ENCODE data around the gene PLK3. TPM values are rescaled to one million over a fixed set of nuclear protein-coding genes. Genes with fewer than 3 reads are reported as not detected.
"Not testable (repeated sequence)": the region's sequence is repeated elsewhere in the genome, so short reads cannot be mapped to it uniquely, and the experiment has no call there.

The PLK3 gene
- total RNA-seq, 1 donor from 2014 or later = 20.7 TPM

DNA sequence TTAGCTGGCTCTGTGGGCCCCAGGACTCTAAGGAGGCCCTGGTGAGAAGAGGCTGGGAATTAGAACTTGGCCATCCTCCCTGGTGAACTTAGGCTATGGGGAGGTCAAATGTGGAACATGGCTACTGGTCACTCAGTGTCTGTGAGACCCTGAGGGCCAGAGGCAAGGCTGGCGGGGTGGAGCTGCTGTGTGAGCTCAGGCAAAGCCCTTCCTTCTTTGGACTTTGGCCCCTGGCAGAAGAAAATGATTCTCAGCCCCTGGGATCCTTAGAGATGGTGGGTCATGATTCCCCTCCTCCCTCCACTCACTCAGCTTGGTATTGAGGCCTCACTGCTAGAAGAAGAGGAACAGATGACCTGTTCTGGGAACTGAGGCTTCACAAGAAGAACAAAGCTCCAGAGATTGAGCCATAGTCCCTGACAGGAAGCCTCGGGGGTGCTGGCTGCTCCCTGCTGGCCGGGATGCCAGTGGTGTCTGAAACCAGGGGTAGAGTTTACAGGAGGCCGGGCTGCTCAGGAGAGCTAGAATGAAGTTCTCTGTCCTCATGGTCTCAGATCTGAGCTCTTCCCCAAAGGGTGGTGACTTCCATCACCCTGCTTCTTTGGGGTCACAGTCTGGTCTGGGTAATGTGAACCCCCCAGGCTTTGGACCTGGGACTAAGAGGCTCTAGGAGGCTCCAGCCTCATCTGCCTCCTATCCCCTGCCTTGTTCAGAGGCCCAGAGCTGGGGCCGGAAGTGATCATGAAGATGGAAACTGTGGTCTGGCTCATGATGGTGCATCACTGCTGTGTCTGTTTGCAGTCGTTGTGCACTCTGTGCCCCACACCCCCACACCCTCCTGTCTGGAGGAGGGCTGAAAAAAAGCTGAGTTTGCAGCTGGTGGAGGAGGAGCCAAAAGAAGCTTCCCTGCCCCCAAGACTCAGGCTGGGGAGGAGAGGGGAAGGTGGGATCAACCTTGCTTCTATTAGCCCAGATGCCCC lies 9.1 kb downstream of the PLK3 start:
- ATAC-seq = no peak

GRCh38 chr1:44810101-44810761 lies 10.1 kb downstream of the PLK3 start:
- ATAC-seq = no peak

DNA sequence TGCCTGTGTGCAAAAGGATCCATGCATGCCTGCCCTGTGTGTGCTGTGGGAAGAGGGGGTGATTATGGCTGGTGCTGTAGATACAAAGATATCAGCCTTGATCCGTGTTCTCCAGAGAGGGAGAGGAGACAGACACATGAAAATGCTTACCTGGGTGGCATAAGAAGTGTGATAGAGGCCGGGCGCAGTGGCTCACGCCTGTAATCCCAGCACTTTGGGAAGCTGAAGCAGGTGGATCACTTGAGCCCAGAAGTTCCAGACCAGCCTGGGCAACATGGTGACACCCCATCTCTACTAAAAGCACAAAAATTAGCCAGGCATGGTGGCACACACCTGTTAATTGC lies 10.6 kb downstream of the PLK3 start:
- not testable (repeated sequence) for ATAC-seq

DNA sequence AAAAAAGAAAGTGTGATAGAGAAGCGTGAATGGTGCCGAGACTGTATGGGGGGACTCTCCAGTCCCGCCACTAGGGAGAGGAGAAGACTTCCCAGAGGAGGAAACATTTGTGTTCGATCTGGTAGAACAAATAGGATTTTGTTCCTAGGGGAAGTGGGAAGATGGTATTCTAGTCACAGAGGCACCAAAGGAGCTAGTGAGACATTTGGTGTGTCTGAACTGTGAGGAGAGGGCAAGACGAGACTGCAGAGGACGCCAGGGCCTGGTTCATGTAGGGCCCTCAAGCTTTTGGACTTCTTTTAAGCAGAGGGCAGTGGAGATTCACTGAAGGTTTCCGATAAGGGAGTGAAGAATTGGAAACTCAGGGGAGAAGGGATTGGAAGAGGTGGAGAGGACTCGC lies 11.1 kb downstream of the PLK3 start:
- ATAC-seq = no peak

GRCh38 chr1:44812822-44813543 lies 12.8 kb downstream of the PLK3 start:
- ATAC-seq = no peak

- not testable (repeated sequence) for ATAC-seq
Measured at GRCh38 chr1:44815926-44816325, 15.7 kb downstream of the PLK3 start.

- ATAC-seq = no peak
Measured at GRCh38 chr1:44817307-44817706, 17.1 kb downstream of the PLK3 start.

DNA sequence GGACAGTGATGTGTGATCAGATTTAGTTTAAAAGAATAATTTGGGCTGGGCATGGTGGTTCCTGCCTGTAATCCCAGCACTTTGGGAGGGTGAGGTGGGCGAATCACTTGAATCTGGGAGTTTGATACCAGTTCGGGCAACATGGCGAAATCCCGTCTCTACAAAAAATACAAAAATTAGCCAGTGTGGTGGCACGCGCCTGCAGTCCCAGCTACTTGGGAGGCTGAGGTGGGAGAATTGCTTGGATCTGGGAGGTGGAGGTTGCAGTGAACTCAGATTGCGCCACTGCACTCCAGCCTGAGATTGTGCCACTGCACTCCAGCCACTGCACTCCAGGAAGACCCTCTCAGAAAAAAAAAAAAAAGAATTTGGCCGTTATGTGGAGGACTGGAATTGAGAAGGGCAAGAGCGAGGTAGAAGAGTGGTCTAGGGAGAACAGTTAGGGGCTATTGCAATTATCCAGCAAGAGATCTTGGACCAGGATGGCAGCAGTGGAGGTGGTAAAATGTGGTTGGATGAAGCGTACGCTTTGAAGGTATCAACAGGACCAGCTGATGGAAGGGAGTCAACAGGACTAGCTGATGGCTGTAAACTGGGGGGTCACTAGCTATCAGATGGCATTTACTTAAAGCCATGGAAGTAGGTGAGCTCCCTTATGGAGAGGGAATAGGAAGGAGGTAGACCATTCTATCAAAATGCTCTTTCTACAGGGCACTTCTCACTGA lies 17.8 kb downstream of the PLK3 start:
- no peak for ATAC-seq

DNA sequence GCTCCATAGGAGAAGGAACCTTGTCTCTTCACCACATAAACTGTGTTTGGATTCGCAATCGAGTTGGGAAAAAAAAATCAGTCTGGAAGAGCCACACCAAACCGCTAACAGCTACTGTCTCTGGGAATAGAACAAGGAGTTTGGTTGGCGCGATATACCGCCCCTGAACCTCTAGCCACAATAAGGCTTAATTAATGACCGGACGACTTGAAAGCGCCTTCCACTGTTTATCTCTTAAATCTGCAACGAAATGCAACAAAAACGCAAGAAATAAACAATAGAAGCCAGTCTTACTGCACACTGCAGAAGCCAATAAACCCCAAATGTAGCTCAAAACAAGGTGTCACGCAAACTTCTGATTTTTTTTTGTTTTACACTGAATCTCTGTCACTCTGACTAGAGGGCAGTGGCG lies 19.0 kb downstream of the PLK3 start:
- ATAC-seq = no peak

- ATAC-seq = peak; percentile 69
Measured at GRCh38 chr1:44819608-44820327, 19.6 kb downstream of the PLK3 start.

- ATAC-seq = peak; percentile 1
Measured at GRCh38 chr1:44820328-44821239, 20.4 kb downstream of the PLK3 start.

GRCh38 chr1:44821240-44821715 lies 21.1 kb downstream of the PLK3 start:
- no peak for ATAC-seq

DNA sequence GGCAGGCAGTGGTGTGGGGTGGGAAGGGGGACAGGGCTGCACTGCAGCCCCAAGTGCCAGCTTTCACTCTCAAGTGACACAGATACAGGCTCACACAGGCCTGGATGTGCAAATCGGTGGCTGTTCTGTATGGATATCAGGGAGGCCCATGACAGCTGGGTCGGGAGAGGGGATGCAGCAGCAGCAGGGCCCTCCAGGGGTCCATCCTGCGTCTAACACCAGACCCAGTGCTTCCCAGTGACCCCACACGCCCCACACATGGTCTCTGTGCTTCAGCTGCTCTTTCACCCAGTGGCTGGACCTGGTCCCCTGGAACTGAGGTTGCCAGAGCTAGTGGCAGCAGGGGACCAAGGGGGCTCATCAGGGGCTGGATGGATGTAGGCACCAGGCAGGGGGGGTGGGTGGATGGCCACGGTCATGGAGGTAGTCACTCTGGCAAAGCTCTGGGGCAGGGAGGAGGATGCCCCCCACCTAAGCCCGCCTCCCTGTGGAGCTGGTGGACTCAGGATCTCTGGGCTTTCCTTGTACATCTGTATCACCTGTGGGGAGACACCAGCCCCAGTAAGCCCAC lies 22.0 kb downstream of the PLK3 start:
- ATAC-seq = no peak

GRCh38 chr1:44822981-44823451 lies 22.8 kb downstream of the PLK3 start:
- peak; percentile 3 for ATAC-seq

DNA sequence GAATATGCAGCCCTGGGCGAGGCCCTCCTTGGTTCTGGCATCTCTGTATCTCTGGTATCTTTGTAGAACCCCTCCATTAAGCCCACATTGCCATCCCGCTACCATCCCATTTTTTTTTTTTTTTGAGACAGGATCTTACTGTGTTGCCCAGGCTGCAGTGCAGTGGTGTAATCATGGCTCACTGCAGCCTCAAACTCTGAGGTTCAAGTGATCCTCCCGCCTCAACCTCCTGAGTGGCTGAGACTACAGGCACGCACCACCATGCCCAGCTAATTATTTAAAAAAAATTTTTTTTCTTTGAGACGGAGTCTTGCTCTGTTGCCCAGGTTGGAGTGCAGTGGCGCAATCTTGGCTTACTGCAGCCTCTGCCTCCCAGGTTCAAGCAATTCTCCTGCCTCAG lies 24.2 kb downstream of the PLK3 start:
- ATAC-seq = not testable (repeated sequence)

DNA sequence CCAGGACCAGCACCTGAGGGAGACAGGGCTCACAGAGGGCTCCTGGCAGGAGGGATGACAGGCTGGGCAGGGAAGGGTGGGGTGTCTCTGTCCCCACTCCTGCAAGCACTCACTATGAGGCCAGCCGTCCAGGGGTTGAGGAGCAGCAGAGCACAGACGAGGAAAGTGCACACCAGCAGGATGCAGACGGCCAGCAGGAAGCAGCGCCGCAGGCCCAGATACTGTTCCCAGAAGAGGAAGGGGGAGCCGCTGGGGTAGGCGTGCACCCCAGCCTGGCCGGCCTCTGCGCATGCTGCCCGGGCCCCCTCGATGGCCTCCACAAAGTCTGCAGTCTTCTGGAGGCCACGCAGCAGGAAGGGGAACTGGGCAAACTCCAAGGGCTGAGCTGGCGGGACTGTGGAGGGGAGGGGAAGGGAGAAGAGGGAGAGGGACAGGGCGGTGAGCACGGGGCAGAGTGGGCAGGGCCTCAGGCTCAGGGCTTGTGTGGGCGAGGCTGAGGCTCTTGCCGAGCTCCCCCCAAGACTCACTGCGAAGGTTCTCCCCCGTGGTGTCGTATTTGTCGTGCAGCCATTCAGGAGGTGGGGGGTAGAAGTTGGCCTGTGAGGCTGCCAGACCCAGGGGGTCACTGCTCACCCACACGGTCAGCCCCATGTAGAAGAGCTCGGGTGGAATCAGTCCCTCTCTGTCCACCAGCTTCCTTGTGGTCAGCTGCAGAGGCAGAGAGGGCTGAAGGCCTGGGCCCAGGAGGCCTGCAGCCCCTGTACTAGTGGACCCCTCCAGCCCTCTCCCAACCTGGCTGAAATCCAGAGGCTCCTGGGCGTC lies 26.4 kb downstream of the PLK3 start:
- no peak for ATAC-seq

DNA sequence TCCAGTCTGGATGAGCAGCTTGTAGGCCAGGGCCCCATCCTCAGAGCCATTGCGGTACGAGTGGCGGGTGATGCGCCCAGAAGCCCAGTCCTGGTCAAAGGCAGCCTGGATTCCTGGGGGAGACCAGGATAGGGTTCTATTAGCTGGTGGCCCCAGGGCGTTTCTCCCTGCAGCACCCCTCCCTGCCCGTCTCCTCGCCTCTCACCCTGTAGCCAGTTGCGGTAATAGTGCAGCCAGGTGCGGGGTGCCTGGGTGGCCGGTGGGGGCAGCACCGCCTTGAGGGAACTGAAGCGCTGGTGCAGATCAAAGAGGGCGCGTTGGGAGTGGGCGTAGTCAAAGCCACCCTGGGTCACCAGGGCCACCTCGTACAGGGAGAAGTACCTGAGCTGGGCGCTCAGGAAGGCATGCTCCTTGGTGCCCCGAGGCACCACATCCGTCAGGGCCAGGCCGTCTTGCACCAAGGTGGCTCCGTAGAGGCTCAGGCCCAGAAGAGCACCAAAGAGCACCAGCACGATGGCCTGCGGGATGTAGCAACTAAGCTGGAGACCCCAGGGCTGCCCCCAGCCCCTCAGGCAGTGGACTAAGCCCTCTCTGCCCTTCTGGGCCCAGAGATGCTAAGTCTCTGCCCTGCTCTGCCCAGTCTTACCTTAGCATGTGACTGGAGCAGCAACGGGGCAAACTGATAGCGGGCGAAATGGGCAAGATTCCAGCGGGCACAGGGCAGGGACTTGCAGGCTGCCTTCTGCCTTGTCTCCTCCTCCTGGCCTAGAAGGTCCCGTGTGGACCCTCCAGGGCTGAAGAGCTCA lies 27.2 kb downstream of the PLK3 start:
- ATAC-seq = no peak

GRCh38 chr1:44828003-44828651 lies 27.9 kb downstream of the PLK3 start:
- ATAC-seq = no peak

All from esophagus mucosa (tissue), 1 donor.